OCI-LY1 (cell line): ENCODE measurements around the gene COMMD7.
A peak's percentile ranks its signal among the peaks of the same experiment; 100 is the strongest.
"Not testable (repeated sequence)": the region's sequence is repeated elsewhere in the genome, so short reads cannot be mapped to it uniquely, and the experiment has no call there.

Experiments used
- H2AFZ ChIP-seq: fragments of 200-600 bp; sonication (generic), shearing (Covaris generic); 2 replicates; pipeline ENCODE4 v1.6.0; 2014; ENCODE audit warnings: antibody characterized with exemption, mild to moderate bottlenecking, low read length
- H3F3A ChIP-seq: fragments of 200-600 bp; sonication (generic), shearing (Covaris generic); 2 replicates; pipeline ENCODE4 v1.6.0; 2014; ENCODE audit warnings: mild to moderate bottlenecking, antibody characterized with exemption, low read length, moderate library complexity; ENCODE audit not compliant: insufficient read depth
- H3K27ac ChIP-seq: fragments of 200-600 bp; sonication (generic); 2 replicates; pipeline ENCODE4 v1.5.1; 2014; ENCODE audit warnings: low read length, mixed run types, mild to moderate bottlenecking, low read depth; ENCODE audit not compliant: poor library complexity, severe bottlenecking
- H3K27me3 ChIP-seq: fragments of 200-600 bp; sonication (generic); 2 replicates; pipeline ENCODE4 v1.6.0; 2014; ENCODE audit warnings: antibody characterized with exemption, mild to moderate bottlenecking, low read length, moderate library complexity; ENCODE audit not compliant: insufficient read depth
- H3K36me3 ChIP-seq: fragments of 200-600 bp; sonication (generic); 2 replicates; pipeline ENCODE4 v1.6.1; 2014; ENCODE audit warnings: mild to moderate bottlenecking, antibody characterized with exemption, low read length, moderate library complexity, mixed read lengths; ENCODE audit not compliant: insufficient read depth
- H3K4me1 ChIP-seq: fragments of 200-600 bp; sonication (generic); 2 replicates; pipeline ENCODE4 v1.5.1; 2014; ENCODE audit warnings: mild to moderate bottlenecking, low read length, moderate library complexity; ENCODE audit not compliant: insufficient read depth, severe bottlenecking
- H3K4me2 ChIP-seq: fragments of 200-600 bp; sonication (generic), shearing (Covaris generic); 2 replicates; pipeline ENCODE4 v1.6.1; 2014; ENCODE audit warnings: low read length
- H3K4me3 ChIP-seq: fragments of 200-600 bp; sonication (generic); 2 replicates; pipeline ENCODE4 v1.5.1; 2014; ENCODE audit warnings: low read length, low read depth, mild to moderate bottlenecking, mixed read lengths; ENCODE audit not compliant: poor library complexity, severe bottlenecking
- H3K79me2 ChIP-seq: fragments of 200-600 bp; shearing (Covaris generic); 2 replicates; pipeline ENCODE4 v1.6.1; 2016; ENCODE audit warnings: mixed run types, low read length, mixed read lengths; ENCODE audit not compliant: insufficient read depth
- H3K9ac ChIP-seq: fragments of 200-600 bp; sonication (generic), shearing (Covaris generic); 2 replicates; pipeline ENCODE4 v1.6.1; 2014; ENCODE audit warnings: mild to moderate bottlenecking, low read length, mixed read lengths
- H3K9me2 ChIP-seq: fragments of 200-600 bp; sonication (generic), shearing (Covaris generic); 2 replicates; pipeline ENCODE4 v1.6.1; 2014; ENCODE audit warnings: low read depth, mild to moderate bottlenecking, low read length, mixed read lengths
- H3K9me3 ChIP-seq: fragments of 200-600 bp; shearing (Covaris generic); 2 replicates; pipeline ENCODE4 v1.6.1; 2014; ENCODE audit warnings: low read length, mixed read lengths
- H4K20me1 ChIP-seq: fragments of 200-600 bp; sonication (generic), shearing (Covaris generic); 2 replicates; pipeline ENCODE4 v1.6.0; 2016; ENCODE audit warnings: mild to moderate bottlenecking, low read length; ENCODE audit not compliant: insufficient read depth
- CTCF ChIP-seq: fragments of 200-600 bp; sonication (generic), shearing (Covaris generic); IDR thresholded peaks from 2 replicates; pipeline ENCODE4 v1.5.1; 2017; ENCODE audit warnings: mild to moderate bottlenecking, antibody characterized with exemption, low read length, moderate library complexity, mixed read lengths
- EZH2 ChIP-seq: fragments of 200-600 bp; sonication (generic), shearing (Covaris generic); IDR thresholded peaks from 2 replicates; pipeline ENCODE4 v1.8.0; 2017; ENCODE audit warnings: borderline replicate concordance, mixed run types, mild to moderate bottlenecking, antibody characterized with exemption, low read length, moderate library complexity, mixed read lengths

The COMMD7 gene

GRCh38 chr20:32772046-32772445, 28.8 kb upstream of the COMMD7 start:
- no peak overlapping the region for H3K27ac ChIP-seq
- H3K27me3 ChIP-seq, result no peaks in the 10 kb centered on the region
- H3K4me2 ChIP-seq, result no peak overlapping the region
- no peaks in the 10 kb centered on the region for H3K36me3 ChIP-seq
- no peaks in the 10 kb centered on the region for H3K9me2 ChIP-seq
- H3K79me2 ChIP-seq, result no peaks in the 10 kb centered on the region
- H3K9ac ChIP-seq, result no peak overlapping the region
- no peak for TF ChIP-seq EZH2
- TF ChIP-seq CTCF, result no peak
- H4K20me1 ChIP-seq, result no peaks in the 10 kb centered on the region
- H3K4me1 ChIP-seq, result peaks cover 27% of the 10 kb centered on the region
- H2AFZ ChIP-seq, result no peak overlapping the region
- no peaks in the 10 kb centered on the region for H3K9me3 ChIP-seq
- H3F3A ChIP-seq, result no peaks in the 10 kb centered on the region
- H3K4me3 ChIP-seq, result no peak overlapping the region

- no peaks in the 10 kb centered on the region for H3K36me3 ChIP-seq
- H3K79me2 ChIP-seq, result no peaks in the 10 kb centered on the region
These were observed 24.3 kb upstream of the COMMD7 start for GRCh38 chr20:32767418-32768198.

GRCh38 chr20:32765230-32765875, 22.1 kb upstream of the COMMD7 start:
- not testable (repeated sequence) for H3K79me2 ChIP-seq, H2AFZ ChIP-seq, H3K9ac ChIP-seq, H3K4me3 ChIP-seq, H3K9me3 ChIP-seq, H4K20me1 ChIP-seq, H3K9me2 ChIP-seq, H3K27me3 ChIP-seq, H3K36me3 ChIP-seq, H3F3A ChIP-seq
- H3K4me1 ChIP-seq, result peaks cover 35% of the 10 kb centered on the region
- peak overlapping the region; percentile 39 for H3K27ac ChIP-seq
- H3K4me2 ChIP-seq, result peak overlapping the region; percentile 97; the same call in 1 of the 2 replicates

More at GRCh38 chr20:32767418-32768198, 24.3 kb upstream of the COMMD7 start:
- Histone ChIP-seq H2AFZ (no peak overlapping the region), H3F3A (no peaks in the 10 kb centered on the region), H3K27me3 (no peaks in the 10 kb centered on the region), H3K4me2 (no peak overlapping the region), H3K9me2 (no peaks in the 10 kb centered on the region), H3K4me3 (no peak overlapping the region), H3K4me1 (peaks cover 27% of the 10 kb centered on the region), H3K9ac (no peak overlapping the region), H3K27ac (no peak overlapping the region), H4K20me1 (no peaks in the 10 kb centered on the region), H3K9me3 (no peaks in the 10 kb centered on the region)
- TF ChIP-seq EZH2 (no peak), CTCF (no peak)
